UCSD-AML1 (cell line): ENCODE data around the gene HNRNPLL.
"Not testable (repeated sequence)": the region's sequence is repeated elsewhere in the genome, so short reads cannot be mapped to it uniquely, and the experiment has no call there.

Experiments
- DNase-seq: peaks from one replicate; lab custom pipeline; 2025; ENCODE audit not compliant: unreplicated experiment; lab: John Stamatoyannopoulos, UW

HNRNPLL gene

GRCh38 chr2:38557217-38557616, 45.5 kb downstream of the HNRNPLL start:
- no peak for DNase-seq

- no peak for DNase-seq
These were observed 46.5 kb downstream of the HNRNPLL start for GRCh38 chr2:38556006-38556801.

GRCh38 chr2:38554973-38555595, 47.6 kb downstream of the HNRNPLL start:
- no peak for DNase-seq

GRCh38 chr2:38553554-38553953, 49.2 kb downstream of the HNRNPLL start:
- no peak for DNase-seq

GRCh38 chr2:38552259-38552658, 50.5 kb downstream of the HNRNPLL start:
- DNase-seq: no peak

GRCh38 chr2:38551746-38552145, 51.0 kb downstream of the HNRNPLL start:
- no peak for DNase-seq

GRCh38 chr2:38551171-38551570, 51.6 kb downstream of the HNRNPLL start:
- no peak for DNase-seq

GRCh38 chr2:38549851-38550250, 52.9 kb downstream of the HNRNPLL start:
- no peak for DNase-seq

- DNase-seq: no peak
These were observed 53.5 kb downstream of the HNRNPLL start for GRCh38 chr2:38549071-38549704.

- DNase-seq: no peak
These were observed 54.9 kb downstream of the HNRNPLL start for GRCh38 chr2:38547791-38548190.

- DNase-seq: no peak
These were observed 56.1 kb downstream of the HNRNPLL start for GRCh38 chr2:38546585-38546984.

GRCh38 chr2:38546064-38546463, 56.7 kb downstream of the HNRNPLL start:
- DNase-seq: no peak

- DNase-seq: not testable (repeated sequence)
These were observed 60.5 kb downstream of the HNRNPLL start for GRCh38 chr2:38542248-38542631.

- no peak for DNase-seq
These were observed 62.0 kb downstream of the HNRNPLL start for GRCh38 chr2:38540580-38541286.

GRCh38 chr2:38539086-38539485, 63.6 kb downstream of the HNRNPLL start:
- no peak for DNase-seq

GRCh38 chr2:38537937-38538525, 64.7 kb downstream of the HNRNPLL start:
- DNase-seq: no peak

- not testable (repeated sequence) for DNase-seq
These were observed 65.4 kb downstream of the HNRNPLL start for GRCh38 chr2:38537296-38537695.

GRCh38 chr2:38535744-38536506, 66.8 kb downstream of the HNRNPLL start:
- DNase-seq: peak; percentile 63

- no peak for DNase-seq
These were observed 67.4 kb downstream of the HNRNPLL start for GRCh38 chr2:38535404-38535743.

GRCh38 chr2:38534746-38535403, 67.9 kb downstream of the HNRNPLL start:
- DNase-seq: no peak
